Neutrophil (primary cell): ENCODE data around the gene SULT4A1.

Source experiments
- H3K27ac ChIP-seq: fragments of 200-600 bp; sonication (generic); 2 replicates; pipeline ENCODE4 v1.5.1; 2016; ENCODE audit warnings: mild to moderate bottlenecking, moderate library complexity
- H3K27me3 ChIP-seq: fragments of 200-600 bp; sonication (generic); 2 replicates; pipeline ENCODE4 v1.6.0; 2016; ENCODE audit warnings: mild to moderate bottlenecking
- H3K36me3 ChIP-seq: fragments of 200-600 bp; sonication (generic); 2 replicates; pipeline ENCODE4 v1.5.1; 2017
- H3K4me1 ChIP-seq, 2 experiments: fragments of 200-600 bp in 1 of 2; sonication (generic) in 1 of 2; 1 replicate in 1 of 2; 2 replicates in 1 of 2; pipeline versions ENCODE4 v1.5.1 to v1.6.1; 2013 to 2016; ENCODE audit warnings: low read depth in 1 of 2, low read length in 1 of 2, mild to moderate bottlenecking in 1 of 2, moderate library complexity in 1 of 2; ENCODE audit not compliant: control insufficient read depth in 1 of 2, insufficient read depth in 1 of 2
- H3K4me3 ChIP-seq, 2 experiments: fragments of 200-600 bp in 1 of 2; sonication (generic) in 1 of 2; 1 replicate in 1 of 2; 2 replicates in 1 of 2; pipeline ENCODE4 v1.5.1; 2013 to 2016; ENCODE audit warnings: low read depth in 1 of 2, low read length in 1 of 2, mild to moderate bottlenecking in 1 of 2, moderate library complexity in 1 of 2
- H3K9me3 ChIP-seq: fragments of 200-600 bp; sonication (generic); 2 replicates; pipeline ENCODE4 v1.5.1; 2016
- TF ChIP-seq, protein P1 (sequence below): fragments of 200-600 bp; sonication (generic); IDR thresholded peaks from 2 replicates; pipeline ENCODE4 v1.5.1; 2016; ENCODE audit warnings: antibody characterized with exemption

The SULT4A1 gene

GRCh38 chr22:43852573-43853327 lies 9.6 kb downstream of the SULT4A1 start:
- H3K4me1 ChIP-seq, result no peaks in the 10 kb centered on the region
- no peaks in the 10 kb centered on the region for H3K27me3 ChIP-seq
- no peaks in the 10 kb centered on the region for H3K36me3 ChIP-seq
- H3K27ac ChIP-seq, result no peak overlapping the region
- TF ChIP-seq, protein P1, sequence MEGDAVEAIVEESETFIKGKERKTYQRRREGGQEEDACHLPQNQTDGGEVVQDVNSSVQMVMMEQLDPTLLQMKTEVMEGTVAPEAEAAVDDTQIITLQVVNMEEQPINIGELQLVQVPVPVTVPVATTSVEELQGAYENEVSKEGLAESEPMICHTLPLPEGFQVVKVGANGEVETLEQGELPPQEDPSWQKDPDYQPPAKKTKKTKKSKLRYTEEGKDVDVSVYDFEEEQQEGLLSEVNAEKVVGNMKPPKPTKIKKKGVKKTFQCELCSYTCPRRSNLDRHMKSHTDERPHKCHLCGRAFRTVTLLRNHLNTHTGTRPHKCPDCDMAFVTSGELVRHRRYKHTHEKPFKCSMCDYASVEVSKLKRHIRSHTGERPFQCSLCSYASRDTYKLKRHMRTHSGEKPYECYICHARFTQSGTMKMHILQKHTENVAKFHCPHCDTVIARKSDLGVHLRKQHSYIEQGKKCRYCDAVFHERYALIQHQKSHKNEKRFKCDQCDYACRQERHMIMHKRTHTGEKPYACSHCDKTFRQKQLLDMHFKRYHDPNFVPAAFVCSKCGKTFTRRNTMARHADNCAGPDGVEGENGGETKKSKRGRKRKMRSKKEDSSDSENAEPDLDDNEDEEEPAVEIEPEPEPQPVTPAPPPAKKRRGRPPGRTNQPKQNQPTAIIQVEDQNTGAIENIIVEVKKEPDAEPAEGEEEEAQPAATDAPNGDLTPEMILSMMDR, result no peak
- no peaks in the 10 kb centered on the region for H3K9me3 ChIP-seq
- no peak overlapping the region for H3K4me3 ChIP-seq

- no peaks in the 10 kb centered on the region for H3K4me1 ChIP-seq
- no peak overlapping the region for H3K4me3 ChIP-seq
- no peaks in the 10 kb centered on the region for H3K9me3 ChIP-seq
- H3K27ac ChIP-seq, result no peak overlapping the region
- H3K27me3 ChIP-seq, result no peaks in the 10 kb centered on the region
- H3K36me3 ChIP-seq, result no peaks in the 10 kb centered on the region
- TF ChIP-seq, protein P1, result no peak
Observed at GRCh38 chr22:43851979-43852307, 10.4 kb downstream of the SULT4A1 start.

GRCh38 chr22:43851058-43851978 lies 11.0 kb downstream of the SULT4A1 start:
- TF ChIP-seq, protein P1, result no peak
- no peak overlapping the region for H3K27ac ChIP-seq
- H3K4me1 ChIP-seq, result no peaks in the 10 kb centered on the region
- no peak overlapping the region for H3K4me3 ChIP-seq
- H3K27me3 ChIP-seq, result no peaks in the 10 kb centered on the region
- H3K36me3 ChIP-seq, result no peaks in the 10 kb centered on the region
- no peaks in the 10 kb centered on the region for H3K9me3 ChIP-seq

DNA sequence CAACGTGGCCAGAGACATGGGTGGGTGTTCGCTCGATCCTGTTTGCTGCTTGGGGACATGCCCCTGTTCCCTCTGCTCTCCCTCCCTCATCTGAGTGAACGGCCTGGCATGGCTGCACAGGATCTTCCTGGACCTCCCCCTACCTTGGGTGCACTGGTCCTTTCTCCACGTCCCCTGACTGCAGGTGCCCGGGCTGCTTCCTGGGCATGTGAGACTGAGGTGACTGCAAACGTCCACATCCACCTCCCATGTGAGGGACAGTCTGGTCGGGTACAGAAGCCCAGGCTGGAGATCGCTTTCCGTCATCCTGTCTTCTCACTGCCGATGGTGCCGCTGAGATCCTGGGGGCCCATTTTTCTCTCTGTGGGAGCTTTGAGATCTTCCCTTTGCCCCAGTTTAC lies 11.8 kb downstream of the SULT4A1 start:
- Histone ChIP-seq H3K27me3 (no peaks in the 10 kb centered on the region), H3K36me3 (no peaks in the 10 kb centered on the region), H3K27ac (no peak overlapping the region), H3K4me3 (no peak overlapping the region), H3K4me1 (no peaks in the 10 kb centered on the region), H3K9me3 (no peaks in the 10 kb centered on the region)
- TF ChIP-seq, protein P1, result no peak

GRCh38 chr22:43849731-43850130 lies 12.6 kb downstream of the SULT4A1 start:
- H3K4me1 ChIP-seq, result no peaks in the 10 kb centered on the region
- no peaks in the 10 kb centered on the region for H3K36me3 ChIP-seq
- H3K4me3 ChIP-seq, result no peak overlapping the region
- TF ChIP-seq, protein P1, result no peak
- no peaks in the 10 kb centered on the region for H3K9me3 ChIP-seq
- no peaks in the 10 kb centered on the region for H3K27me3 ChIP-seq
- no peak overlapping the region for H3K27ac ChIP-seq
